Epithelial cell of esophagus (primary cell): ENCODE data around the gene RAD51B.

Experiments used
- DNase-seq: peaks from one replicate; pipeline ENCODE4 v3.0.0; 2010; ENCODE audit warnings: low read depth
- H3K4me3 ChIP-seq: 2 replicates; pipeline ENCODE4 v1.5.1; 2011; ENCODE audit warnings: mild to moderate bottlenecking, low read length, control low read depth
- TF ChIP-seq, protein P1 (sequence below): IDR thresholded peaks from 2 replicates; pipeline ENCODE4 v1.5.1; 2011; ENCODE audit warnings: low read depth, mild to moderate bottlenecking, low read length, control low read depth, inconsistent platforms; ENCODE audit not compliant: insufficient read depth; ENCODE audit errors: missing control alignments

Gene RAD51B

GRCh38 chr14:67819563-67820421, at the start of gene RAD51B:
Gene RAD51B, plus strand, starts transcription at chr14:67819779.
- peak; percentile 82 for DNase-seq
- peak within 1 kb of the TSS; percentile 98 for H3K4me3 ChIP-seq
- TF ChIP-seq, protein P1, sequence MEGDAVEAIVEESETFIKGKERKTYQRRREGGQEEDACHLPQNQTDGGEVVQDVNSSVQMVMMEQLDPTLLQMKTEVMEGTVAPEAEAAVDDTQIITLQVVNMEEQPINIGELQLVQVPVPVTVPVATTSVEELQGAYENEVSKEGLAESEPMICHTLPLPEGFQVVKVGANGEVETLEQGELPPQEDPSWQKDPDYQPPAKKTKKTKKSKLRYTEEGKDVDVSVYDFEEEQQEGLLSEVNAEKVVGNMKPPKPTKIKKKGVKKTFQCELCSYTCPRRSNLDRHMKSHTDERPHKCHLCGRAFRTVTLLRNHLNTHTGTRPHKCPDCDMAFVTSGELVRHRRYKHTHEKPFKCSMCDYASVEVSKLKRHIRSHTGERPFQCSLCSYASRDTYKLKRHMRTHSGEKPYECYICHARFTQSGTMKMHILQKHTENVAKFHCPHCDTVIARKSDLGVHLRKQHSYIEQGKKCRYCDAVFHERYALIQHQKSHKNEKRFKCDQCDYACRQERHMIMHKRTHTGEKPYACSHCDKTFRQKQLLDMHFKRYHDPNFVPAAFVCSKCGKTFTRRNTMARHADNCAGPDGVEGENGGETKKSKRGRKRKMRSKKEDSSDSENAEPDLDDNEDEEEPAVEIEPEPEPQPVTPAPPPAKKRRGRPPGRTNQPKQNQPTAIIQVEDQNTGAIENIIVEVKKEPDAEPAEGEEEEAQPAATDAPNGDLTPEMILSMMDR = no peak

DNA sequence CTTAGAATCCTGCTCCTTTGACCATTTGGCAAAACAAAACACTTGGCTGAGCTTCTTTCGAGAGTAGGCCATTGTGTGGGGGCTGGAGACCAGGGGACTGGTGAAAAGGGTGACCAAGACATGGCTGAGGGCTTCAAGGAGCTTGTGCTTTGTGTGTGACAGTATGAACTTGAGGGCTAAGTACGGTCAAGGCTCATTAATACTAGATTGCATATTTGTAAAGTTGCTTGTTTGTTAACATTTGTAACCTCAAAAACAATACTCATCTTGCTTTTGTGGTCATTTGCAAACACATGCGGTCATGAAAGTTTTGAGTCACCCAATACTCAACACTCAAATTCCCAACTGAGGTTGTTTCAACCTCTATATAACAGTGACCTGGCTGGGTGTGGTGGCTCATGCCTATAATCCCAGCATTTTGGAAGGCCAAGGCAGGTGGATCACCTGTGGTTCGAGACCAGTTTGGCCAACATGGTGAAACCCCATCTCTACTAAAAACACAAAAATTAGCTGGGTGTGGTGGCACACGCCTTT, 45.7 kb upstream of the RAD51B start:
- peak; percentile 20 for DNase-seq
- TF ChIP-seq, protein P1 = no peak
- no peak overlapping the region for H3K4me3 ChIP-seq

DNA sequence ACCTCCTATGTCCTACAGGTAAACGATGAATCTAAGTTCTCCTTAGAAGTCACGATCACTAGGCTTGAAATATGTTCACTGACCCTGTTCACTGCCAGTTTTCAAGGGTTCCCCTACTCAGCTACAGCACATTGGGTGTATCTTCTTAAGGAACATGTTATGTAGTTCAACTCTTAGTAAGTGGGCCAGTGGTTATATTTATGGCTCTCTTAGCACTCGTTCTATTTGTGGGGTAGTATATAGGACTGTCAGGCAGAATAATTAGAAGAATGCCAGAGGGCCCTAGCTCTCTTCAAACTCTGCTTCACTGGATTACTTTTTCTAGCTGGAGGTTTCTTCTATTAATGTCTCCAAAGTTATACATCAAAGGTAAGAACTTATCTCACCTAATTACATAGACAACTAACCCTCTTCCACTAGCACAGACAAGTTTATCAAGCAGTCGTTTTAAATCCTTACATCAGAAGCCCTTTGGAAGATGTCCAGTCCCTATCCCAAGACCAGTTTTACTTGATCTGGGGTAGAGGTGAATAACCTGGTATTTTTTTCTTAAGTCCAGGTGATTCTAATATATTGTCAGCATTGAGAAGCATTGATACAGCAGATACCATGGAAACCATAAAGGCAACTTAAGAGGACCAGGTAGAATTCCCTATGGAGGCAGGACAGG, 42.8 kb upstream of the RAD51B start:
- no peak overlapping the region for H3K4me3 ChIP-seq
- TF ChIP-seq, protein P1 = no peak
- DNase-seq = no peak

DNA sequence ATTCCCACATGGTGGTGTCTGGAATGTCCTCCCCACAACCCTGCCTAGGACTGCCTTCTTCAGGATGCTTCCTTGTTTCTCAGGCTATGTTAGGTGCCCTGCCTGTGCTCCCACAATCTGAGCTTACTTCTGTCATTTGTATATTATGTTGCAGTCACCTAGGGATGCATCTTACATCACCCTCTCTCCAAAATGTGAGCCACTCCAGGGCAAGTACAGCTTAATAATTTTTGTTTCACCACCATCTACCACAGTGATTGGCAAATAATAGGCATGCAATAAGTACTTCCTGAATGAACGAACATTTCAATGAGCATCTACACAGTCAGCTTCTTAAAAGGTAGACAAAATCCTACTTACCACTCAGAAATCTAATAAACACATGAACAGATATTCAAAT, 40.8 kb upstream of the RAD51B start:
- DNase-seq = no peak
- H3K4me3 ChIP-seq = no peak overlapping the region
- TF ChIP-seq, protein P1 = no peak

DNA sequence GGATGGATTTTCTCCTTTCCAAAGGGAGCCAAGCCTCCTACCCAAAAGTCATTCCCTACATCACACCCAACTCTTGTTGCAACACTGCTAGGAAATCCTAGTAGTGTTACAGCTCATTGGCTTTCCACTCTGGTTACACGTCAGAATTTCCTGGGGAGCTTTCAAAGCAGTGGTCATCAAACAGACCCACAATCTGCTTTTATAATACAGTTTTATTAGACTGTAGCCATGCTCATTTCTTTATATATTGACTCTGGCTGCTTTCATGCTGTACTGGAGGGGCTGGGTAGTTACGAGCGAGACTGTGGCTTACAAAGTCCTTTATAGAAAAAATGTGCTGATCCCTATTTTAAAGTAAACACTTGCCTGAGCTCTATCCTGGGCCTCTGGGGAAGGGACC, 37.5 kb upstream of the RAD51B start:
- no peak for DNase-seq
- no peak overlapping the region for H3K4me3 ChIP-seq
- TF ChIP-seq, protein P1 = no peak

DNA sequence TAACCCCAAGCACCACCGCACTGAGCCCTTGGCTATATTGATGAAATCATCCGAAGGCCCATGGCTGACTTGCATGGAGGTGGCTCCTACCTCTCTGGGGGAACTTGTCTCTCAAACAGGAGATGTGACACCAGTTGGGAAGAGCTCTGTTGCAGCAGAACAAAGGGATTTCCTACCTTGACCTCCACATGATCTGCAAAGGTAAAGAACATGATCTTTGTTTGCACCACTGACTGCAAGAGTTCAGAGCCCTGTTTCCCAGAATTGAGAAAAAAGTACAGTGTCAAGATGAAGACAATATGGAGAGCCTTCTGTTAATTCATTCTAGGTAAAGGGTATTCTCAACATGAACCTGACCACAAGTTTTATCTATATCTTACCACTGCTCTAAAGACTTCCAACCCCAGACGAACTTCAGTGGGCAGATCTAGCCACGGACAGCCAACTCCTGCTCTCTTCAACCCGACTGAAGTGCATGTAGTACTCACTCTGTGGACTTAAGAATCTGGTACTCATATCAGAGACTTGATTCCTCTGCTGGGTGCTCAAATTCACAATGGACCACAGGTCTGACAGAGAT, 35.2 kb upstream of the RAD51B start:
- no peak overlapping the region for H3K4me3 ChIP-seq
- TF ChIP-seq, protein P1 = no peak
- no peak for DNase-seq
